Naive thymus-derived CD4-positive, alpha-beta T cell (primary cell): ENCODE results near the gene PRPF40A. TPM values are rescaled to one million over a fixed set of nuclear protein-coding genes. Genes with fewer than 3 reads are reported as not detected.

ENCODE experiments used
- ATAC-seq: fragments of 150-1000 bp; cut with Tn5 transposase; 2 replicates; pipeline ENCODE4 v1.10.0; 2021; ENCODE audit warnings: mild to moderate bottlenecking, moderate library complexity
- CTCF ChIA-PET: fragments of 350-600 bp; sonication (Branson Sonifier 250); formaldehyde crosslinking; loops from one replicate; lab custom pipeline; 2021; ENCODE audit warnings: antibody characterized with exemption; lab: Charles Lee
- POLR2A ChIA-PET: fragments of 350-600 bp; sonication (Branson Sonifier 250); formaldehyde crosslinking; loops from one replicate; lab custom pipeline; 2021; ENCODE audit warnings: antibody characterized with exemption, inconsistent platforms; lab: Charles Lee
- DNase-seq, 9 donors: peaks; one replicate each; pipeline versions ENCODE4 v3.0.0 to v3.0.0-alpha.2; 2020 to 2022; ENCODE audit warnings: mixed read lengths in 1 of 9
- H3K27ac ChIP-seq: one replicate; pipeline ENCODE4 v1.7.0; 2013; ENCODE audit warnings: mild to moderate bottlenecking, low read depth, low read length, moderate library complexity
- H3K27me3 ChIP-seq, 2 donors: one replicate each; pipeline ENCODE4 v1.7.0; 2013; ENCODE audit warnings: low read length in 2 of 2, mild to moderate bottlenecking in 2 of 2, moderate library complexity in 2 of 2; ENCODE audit not compliant: control insufficient read depth in 2 of 2, insufficient read depth in 2 of 2
- H3K36me3 ChIP-seq, 3 experiments: 1 replicate in 2 of 3; 2 replicates in 1 of 3; pipeline ENCODE4 v1.7.0; 2013; ENCODE audit warnings: low read length in 3 of 3, mild to moderate bottlenecking in 3 of 3, moderate library complexity in 1 of 3; ENCODE audit not compliant: insufficient read depth in 3 of 3, control insufficient read depth in 2 of 3
- H3K4me1 ChIP-seq, 2 donors: one replicate each; pipeline ENCODE4 v1.7.0; 2013; ENCODE audit warnings: low read length in 2 of 2, mild to moderate bottlenecking in 2 of 2, moderate library complexity in 1 of 2; ENCODE audit not compliant: control insufficient read depth in 2 of 2, insufficient read depth in 2 of 2
- H3K4me3 ChIP-seq: 2 replicates; pipeline ENCODE4 v1.7.0; 2013; ENCODE audit warnings: mild to moderate bottlenecking, low read length
- H3K9me3 ChIP-seq, 3 experiments: 1 replicate in 2 of 3; 2 replicates in 1 of 3; pipeline ENCODE4 v1.7.0; 2013; ENCODE audit warnings: low read length in 3 of 3; ENCODE audit not compliant: control insufficient read depth in 2 of 3
- H3K27ac Mint-ChIP-seq, 9 donors: one replicate each; pipeline ENCODE4 v1.8.0; 2020 to 2022; ENCODE audit warnings: mixed read lengths in 9 of 9, mild to moderate bottlenecking in 8 of 9, moderate library complexity in 5 of 9, inconsistent platforms in 2 of 9
- H3K27me3 Mint-ChIP-seq, 5 donors: one replicate each; pipeline ENCODE4 v1.8.0; 2021 to 2022; ENCODE audit warnings: mixed read lengths in 5 of 5, mild to moderate bottlenecking in 1 of 5
- H3K36me3 Mint-ChIP-seq, 5 donors: one replicate each; pipeline ENCODE4 v1.8.0; 2020 to 2022; ENCODE audit warnings: mixed read lengths in 5 of 5, mild to moderate bottlenecking in 3 of 5, inconsistent platforms in 1 of 5
- H3K4me1 Mint-ChIP-seq, 7 donors: one replicate each; pipeline ENCODE4 v1.8.0; 2020 to 2022; ENCODE audit warnings: mixed read lengths in 7 of 7, mild to moderate bottlenecking in 3 of 7, inconsistent platforms in 1 of 7
- H3K4me3 Mint-ChIP-seq, 10 donors: one replicate each; pipeline ENCODE4 v1.8.0; 2020 to 2022; ENCODE audit warnings: mild to moderate bottlenecking in 10 of 10, mixed read lengths in 10 of 10, moderate library complexity in 6 of 10, inconsistent platforms in 2 of 10
- H3K9me3 Mint-ChIP-seq, 11 donors: one replicate each; pipeline ENCODE4 v1.8.0; 2020 to 2022; ENCODE audit warnings: mixed read lengths in 11 of 11, mild to moderate bottlenecking in 4 of 11, inconsistent platforms in 1 of 11, moderate library complexity in 1 of 11
- intact Hi-C, 2 donors: fragments of 100-400 bp; cut with micrococcal nuclease; formaldehyde crosslinking; loops; one replicate each; pipeline ENCODE4 v1.15.1; 2023
- polyA plus RNA-seq, 2 donors: library from polyadenylated mRNA; unstranded; fragments of 300-500 nt; fragmentation: Illumina TruSeq; gene quantifications; one replicate each; pipeline ENCODE4 v1.2.3, GENCODE V29; 2021
- total RNA-seq, 6 experiments: library from RNA in 5 of 6; stranded (reverse) in 5 of 6; gene quantifications; 1 replicate in 5 of 6; 2 replicates in 1 of 6; pipeline ENCODE4 v1.2.3 and lab custom pipeline; 2021 to 2026

The PRPF40A gene
- total and polyA plus RNA-seq, 7 experiments from 2014 or later: 104 to 126 (median 116) TPM

DNA sequence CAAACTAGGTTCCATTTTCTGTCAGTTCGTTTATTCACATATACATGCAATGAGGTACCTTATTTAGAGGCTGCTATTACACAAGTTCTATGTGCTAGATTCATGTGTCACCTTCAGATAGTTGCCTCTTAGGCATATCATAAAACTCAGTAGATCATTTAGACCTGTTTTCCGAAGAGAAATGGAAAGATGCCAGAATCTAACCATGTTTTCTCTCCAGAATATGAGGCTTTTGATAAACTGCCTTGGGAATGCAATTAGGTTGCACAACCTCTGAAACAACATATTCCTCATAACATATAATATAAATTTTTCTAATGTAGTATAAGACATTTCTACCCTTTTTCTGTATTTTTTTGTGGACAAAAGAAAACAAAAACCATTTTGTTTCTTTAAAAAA is 108.1 kb downstream of the PRPF40A start:
- Mint-ChIP-seq H3K27ac (no peak overlapping the region), H3K27me3 (peaks cover 0 to 3% (median 0%) of the 10 kb centered on the region in 5 donors), H3K36me3 (no peaks in the 10 kb centered on the region), H3K4me1 (peaks cover 0 to 20% (median 0%) of the 10 kb centered on the region in 7 donors), H3K4me3 (no peak overlapping the region), H3K9me3 (no peaks in the 10 kb centered on the region)
- POLR2A ChIA-PET: no interaction called here
- Histone ChIP-seq H3K27me3 (no peaks in the 10 kb centered on the region), H3K4me3 (no peak overlapping the region), H3K36me3 (no peaks in the 10 kb centered on the region), H3K9me3 (no peaks in the 10 kb centered on the region), H3K4me1 (no peaks in the 10 kb centered on the region), H3K27ac (no peak overlapping the region)
- intact Hi-C loops: no loop called here
- ATAC-seq: no peak
- no peak for DNase-seq
- CTCF ChIA-PET: no interaction called here

DNA sequence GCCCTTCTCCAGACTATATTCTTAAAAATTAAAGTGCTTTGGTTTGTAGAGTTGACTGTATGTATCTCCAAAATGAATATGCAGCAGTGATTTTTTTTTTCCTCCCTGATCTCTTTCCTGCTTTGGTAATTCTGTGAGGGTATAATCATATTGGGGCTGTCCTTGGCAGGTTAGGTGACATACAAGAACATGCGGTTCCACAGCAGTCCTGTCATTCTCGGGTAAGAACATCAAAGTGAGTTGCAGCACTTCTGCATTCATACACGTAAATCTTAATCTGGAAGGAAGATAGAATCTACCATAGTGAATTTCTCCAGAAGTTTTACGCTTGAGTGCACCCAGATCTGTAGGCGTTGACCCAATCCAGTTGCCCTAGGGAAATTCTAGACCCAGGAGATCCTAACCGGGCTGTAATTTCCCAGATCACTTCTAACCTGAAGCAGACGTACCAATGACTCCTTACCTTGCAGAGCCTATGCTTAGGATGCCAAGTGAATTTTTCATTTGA is 109.4 kb downstream of the PRPF40A start:
- H3K9me3 Mint-ChIP-seq: no peaks in the 10 kb centered on the region
- Histone ChIP-seq H3K27ac (no peak overlapping the region), H3K9me3 (no peaks in the 10 kb centered on the region), H3K4me3 (no peak overlapping the region), H3K27me3 (no peaks in the 10 kb centered on the region), H3K4me1 (no peaks in the 10 kb centered on the region), H3K36me3 (no peaks in the 10 kb centered on the region)
- no peak overlapping the region for H3K27ac Mint-ChIP-seq
- no peaks in the 10 kb centered on the region for H3K36me3 Mint-ChIP-seq
- POLR2A ChIA-PET: no interaction called here
- ATAC-seq (no peak), DNase-seq (no peak)
- CTCF ChIA-PET: no interaction called here
- no peak overlapping the region for H3K4me3 Mint-ChIP-seq
- intact Hi-C loops: no loop called here
- peaks cover 0 to 3% (median 0%) of the 10 kb centered on the region in 5 donors for H3K27me3 Mint-ChIP-seq
- peaks cover 0 to 17% (median 0%) of the 10 kb centered on the region in 7 donors for H3K4me1 Mint-ChIP-seq

DNA sequence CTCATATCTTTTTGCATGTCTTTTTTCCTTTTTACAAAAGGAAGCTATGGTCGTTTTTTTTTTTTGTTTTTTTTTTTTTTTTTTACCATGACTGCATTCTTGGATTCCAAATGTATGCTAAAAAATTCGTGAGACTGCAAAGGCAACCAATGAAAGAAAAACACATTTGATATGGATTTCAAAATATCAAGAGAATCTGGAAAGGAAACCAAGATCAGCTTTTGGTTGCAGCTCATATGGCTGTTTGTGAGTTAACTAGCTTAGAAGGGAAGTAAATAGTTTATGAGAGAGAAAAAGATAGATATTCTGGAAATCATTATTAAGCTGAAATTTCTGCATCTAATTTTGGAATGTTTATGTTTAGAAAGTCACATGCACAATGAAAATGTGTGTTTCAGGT is 110.3 kb downstream of the PRPF40A start:
- Histone ChIP-seq H3K36me3 (no peaks in the 10 kb centered on the region), H3K4me1 (no peaks in the 10 kb centered on the region), H3K27ac (no peak overlapping the region), H3K27me3 (no peaks in the 10 kb centered on the region), H3K9me3 (no peaks in the 10 kb centered on the region), H3K4me3 (no peak overlapping the region)
- intact Hi-C loops: no loop called here
- Mint-ChIP-seq H3K4me1 (peaks cover 0 to 11% (median 0%) of the 10 kb centered on the region in 7 donors), H3K36me3 (no peaks in the 10 kb centered on the region), H3K27me3 (peaks cover 0 to 3% (median 0%) of the 10 kb centered on the region in 5 donors), H3K9me3 (no peaks in the 10 kb centered on the region), H3K27ac (no peak overlapping the region), H3K4me3 (no peak overlapping the region)
- ATAC-seq: no peak
- CTCF ChIA-PET: interaction anchor here (0.7 kb wide), 1 partner anchor 10 kb away, joined by 4 read pairs; no protein-coding TSS in a partner anchor
- no peak for DNase-seq
- POLR2A ChIA-PET: no interaction called here

DNA sequence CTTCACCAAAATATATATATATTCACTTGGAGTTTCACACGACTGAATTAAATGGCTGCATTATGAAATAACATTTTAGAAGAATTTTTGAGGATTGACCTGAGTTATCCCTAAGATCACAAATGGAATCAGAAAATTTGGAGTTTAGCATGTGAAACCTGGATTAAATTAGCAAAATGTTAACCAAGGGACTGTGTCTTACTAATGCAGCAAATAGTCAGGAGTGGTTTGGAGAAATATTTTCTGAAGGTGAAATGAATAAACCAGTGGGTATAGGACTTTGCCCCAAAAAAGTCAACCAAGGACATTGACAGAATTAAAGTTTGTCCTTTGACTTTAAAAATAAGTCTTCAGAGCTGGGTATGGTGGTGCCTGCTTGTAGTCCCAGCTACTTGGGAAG is 111.2 kb downstream of the PRPF40A start:
- Histone ChIP-seq H3K4me1 (no peaks in the 10 kb centered on the region), H3K9me3 (no peaks in the 10 kb centered on the region), H3K27ac (no peak overlapping the region), H3K27me3 (no peaks in the 10 kb centered on the region), H3K4me3 (no peak overlapping the region), H3K36me3 (no peaks in the 10 kb centered on the region)
- Mint-ChIP-seq H3K27ac (no peak overlapping the region), H3K9me3 (no peaks in the 10 kb centered on the region), H3K4me1 (peaks cover 0 to 5% (median 0%) of the 10 kb centered on the region in 7 donors), H3K36me3 (no peaks in the 10 kb centered on the region), H3K27me3 (peaks cover 0 to 3% (median 0%) of the 10 kb centered on the region in 5 donors), H3K4me3 (no peak overlapping the region)
- DNase-seq: no peak
- no peak for ATAC-seq
- ChIA-PET CTCF (no interaction called here), POLR2A (no interaction called here)
- intact Hi-C loops: no loop called here

DNA sequence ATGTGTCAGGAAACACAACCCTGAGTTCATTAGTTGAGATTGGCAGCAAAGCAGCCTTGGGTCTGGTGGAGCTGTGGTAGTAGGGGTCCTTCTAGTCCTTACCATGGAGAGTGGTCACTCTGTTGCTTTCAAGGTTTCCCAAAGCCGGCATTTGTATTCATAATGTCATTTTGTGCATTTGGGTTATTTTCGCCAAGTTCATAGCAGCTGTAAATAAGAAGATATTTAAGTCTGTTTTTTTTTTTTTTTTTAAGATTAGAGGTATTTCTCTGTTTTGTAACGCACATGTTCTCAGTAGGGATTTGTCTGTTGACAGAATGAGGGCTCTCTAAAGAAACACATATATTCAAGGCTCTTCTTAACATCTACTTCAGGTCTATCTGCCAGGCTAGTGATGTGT is 114.1 kb downstream of the PRPF40A start:
- intact Hi-C loops: no loop called here
- Mint-ChIP-seq H3K36me3 (no peaks in the 10 kb centered on the region), H3K27ac (no peak overlapping the region), H3K27me3 (no peaks in the 10 kb centered on the region), H3K4me3 (no peak overlapping the region), H3K9me3 (peaks cover 0 to 3% (median 0%) of the 10 kb centered on the region in 11 donors), H3K4me1 (peaks cover 0 to 5% (median 0%) of the 10 kb centered on the region in 7 donors)
- Histone ChIP-seq H3K36me3 (no peaks in the 10 kb centered on the region), H3K4me3 (no peak overlapping the region), H3K4me1 (no peaks in the 10 kb centered on the region), H3K27me3 (no peaks in the 10 kb centered on the region), H3K9me3 (no peaks in the 10 kb centered on the region), H3K27ac (no peak overlapping the region)
- DNase-seq (no peak), ATAC-seq (no peak)
- CTCF ChIA-PET: no interaction called here
- POLR2A ChIA-PET: no interaction called here

DNA sequence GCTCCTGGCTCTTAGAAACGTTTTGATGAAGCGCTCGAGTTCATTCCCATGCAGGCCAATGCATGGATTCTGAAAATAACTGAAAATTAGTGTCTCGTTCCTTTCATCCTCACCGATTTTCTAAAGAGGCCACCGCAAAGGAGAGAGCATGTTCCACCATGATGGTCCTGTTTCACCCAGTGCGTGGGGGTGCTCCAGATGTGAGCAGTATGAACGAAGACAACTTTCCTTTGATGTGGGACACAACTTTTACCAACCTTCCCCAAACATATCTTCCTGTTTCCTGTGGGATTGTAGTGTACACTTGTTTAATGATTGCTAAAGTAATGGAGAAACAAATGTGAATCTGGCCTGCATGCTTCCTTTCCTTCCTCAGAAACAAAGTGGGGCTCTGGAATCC is 114.5 kb downstream of the PRPF40A start:
- CTCF ChIA-PET: no interaction called here
- H3K9me3 Mint-ChIP-seq: peaks cover 0 to 3% (median 0%) of the 10 kb centered on the region in 11 donors

More for the DNA sequence above, 114.5 kb downstream of the PRPF40A start:
- POLR2A ChIA-PET: no interaction called here
- Mint-ChIP-seq H3K36me3 (no peaks in the 10 kb centered on the region), H3K27me3 (no peaks in the 10 kb centered on the region), H3K4me3 (no peak overlapping the region), H3K4me1 (peaks cover 0 to 5% (median 0%) of the 10 kb centered on the region in 7 donors), H3K27ac (no peak overlapping the region)
- Histone ChIP-seq H3K4me3 (no peak overlapping the region), H3K27me3 (no peaks in the 10 kb centered on the region), H3K36me3 (no peaks in the 10 kb centered on the region), H3K27ac (no peak overlapping the region), H3K4me1 (no peaks in the 10 kb centered on the region), H3K9me3 (no peaks in the 10 kb centered on the region)
- no peak for ATAC-seq
- DNase-seq: no peak
- intact Hi-C loops: no loop called here
